H1 (cell line): ENCODE results near the gene NOS1AP. TPM values are rescaled to one million over a fixed set of nuclear protein-coding genes. Genes with fewer than 3 reads are reported as not detected.

ENCODE experiments used
- BRCA1 ChIP-seq: IDR thresholded peaks from 2 replicates; pipeline ENCODE4 v1.6.1; 2012; ENCODE audit warnings: low read depth, low read length, improper control_type of control experiment
- CEBPB ChIP-seq: IDR thresholded peaks from 2 replicates; pipeline ENCODE4 v1.6.1; 2012; ENCODE audit warnings: low read depth, low read length
- CHD1 ChIP-seq: IDR thresholded peaks from 2 replicates; pipeline ENCODE4 v1.6.1; 2012; ENCODE audit warnings: low read depth, low read length, improper control_type of control experiment
- E2F6 ChIP-seq: IDR thresholded peaks from 2 replicates; pipeline ENCODE4 v1.6.1; 2012; ENCODE audit warnings: inconsistent platforms
- HDAC6 ChIP-seq: IDR thresholded peaks from one replicate; pipeline ENCODE4 v1.7.1; 2012; ENCODE audit warnings: low read depth, mild to moderate bottlenecking, inconsistent platforms, low read length, moderate library complexity
- KDM4A ChIP-seq: IDR thresholded peaks from one replicate; pipeline ENCODE4 v1.7.1; 2012; ENCODE audit warnings: low read depth, mild to moderate bottlenecking, moderate library complexity, low read length, inconsistent platforms; ENCODE audit not compliant: severe bottlenecking
- POLR2AphosphoS5 ChIP-seq: IDR thresholded peaks from 2 replicates; pipeline ENCODE4 v1.6.1; 2011; ENCODE audit warnings: low read depth, low read length
- RAD21 ChIP-seq, 2 experiments: IDR thresholded peaks in 1 of 2; conservative IDR thresholded peaks in 1 of 2; 2 replicates each; pipeline ENCODE4 v1.6.1; 2011; ENCODE audit warnings: low read depth in 2 of 2, low read length in 2 of 2, improper control_type of control experiment in 1 of 2, inconsistent platforms in 1 of 2, mild to moderate bottlenecking in 1 of 2, moderate library complexity in 1 of 2
- SIRT6 ChIP-seq: IDR thresholded peaks from one replicate; pipeline ENCODE4 v1.7.1; 2012; ENCODE audit warnings: low read length, inconsistent platforms
- TCF12 ChIP-seq: IDR thresholded peaks from 2 replicates; pipeline ENCODE4 v1.6.1; 2011; ENCODE audit warnings: low read depth, mild to moderate bottlenecking, low read length
- ZNF274 ChIP-seq: IDR thresholded peaks from 2 replicates; pipeline ENCODE4 v1.7.0; 2012; ENCODE audit warnings: low read length, borderline replicate concordance; ENCODE audit errors: extremely low read depth
- polyA plus RNA-seq, 7 experiments: library from polyadenylated mRNA; depleted of rRNA in 3 of 7; stranded (reverse) in 5 of 7; unstranded in 2 of 7; fragments of >200 nt in 5 of 7; fragments of 200-250 nt in 2 of 7; gene quantifications; 1 replicate in 5 of 7; 2 replicates in 1 of 7; 4 replicates in 1 of 7; pipeline versions ENCODE4 v1.2.1 to v1.2.3, GENCODE V29; 2011 to 2013; ENCODE audit warnings: missing spikeins in 2 of 7, mixed read lengths in 2 of 7
- total RNA-seq: library from RNA; stranded (reverse); fragmentation: NEBNext Ultra II Directional; extraction: Animal tissue kit (Norgen Biotek cat#: 25700); gene quantifications from 2 replicates; pipeline ENCODE4 v1.2.1, GENCODE V29; 2021
- TF ChIP-seq, protein P1 (sequence below): fragments of 300-600 bp; sonication (generic); IDR thresholded peaks from 2 replicates; pipeline ENCODE4 v1.7.1; 2012; ENCODE audit warnings: low read length, moderate library complexity, mild to moderate bottlenecking, inconsistent platforms; ENCODE audit not compliant: insufficient replicate concordance

NOS1AP gene
- total and polyA plus RNA-seq, 2 of the 8 experiments (the other 6 are each of a cell fraction or from before 2014, with no cell fraction given): 2.4 to 12.1 TPM

GRCh38 chr1:162327788-162328165 is 258.3 kb downstream of the NOS1AP start (continued):
- TF ChIP-seq, protein P1, sequence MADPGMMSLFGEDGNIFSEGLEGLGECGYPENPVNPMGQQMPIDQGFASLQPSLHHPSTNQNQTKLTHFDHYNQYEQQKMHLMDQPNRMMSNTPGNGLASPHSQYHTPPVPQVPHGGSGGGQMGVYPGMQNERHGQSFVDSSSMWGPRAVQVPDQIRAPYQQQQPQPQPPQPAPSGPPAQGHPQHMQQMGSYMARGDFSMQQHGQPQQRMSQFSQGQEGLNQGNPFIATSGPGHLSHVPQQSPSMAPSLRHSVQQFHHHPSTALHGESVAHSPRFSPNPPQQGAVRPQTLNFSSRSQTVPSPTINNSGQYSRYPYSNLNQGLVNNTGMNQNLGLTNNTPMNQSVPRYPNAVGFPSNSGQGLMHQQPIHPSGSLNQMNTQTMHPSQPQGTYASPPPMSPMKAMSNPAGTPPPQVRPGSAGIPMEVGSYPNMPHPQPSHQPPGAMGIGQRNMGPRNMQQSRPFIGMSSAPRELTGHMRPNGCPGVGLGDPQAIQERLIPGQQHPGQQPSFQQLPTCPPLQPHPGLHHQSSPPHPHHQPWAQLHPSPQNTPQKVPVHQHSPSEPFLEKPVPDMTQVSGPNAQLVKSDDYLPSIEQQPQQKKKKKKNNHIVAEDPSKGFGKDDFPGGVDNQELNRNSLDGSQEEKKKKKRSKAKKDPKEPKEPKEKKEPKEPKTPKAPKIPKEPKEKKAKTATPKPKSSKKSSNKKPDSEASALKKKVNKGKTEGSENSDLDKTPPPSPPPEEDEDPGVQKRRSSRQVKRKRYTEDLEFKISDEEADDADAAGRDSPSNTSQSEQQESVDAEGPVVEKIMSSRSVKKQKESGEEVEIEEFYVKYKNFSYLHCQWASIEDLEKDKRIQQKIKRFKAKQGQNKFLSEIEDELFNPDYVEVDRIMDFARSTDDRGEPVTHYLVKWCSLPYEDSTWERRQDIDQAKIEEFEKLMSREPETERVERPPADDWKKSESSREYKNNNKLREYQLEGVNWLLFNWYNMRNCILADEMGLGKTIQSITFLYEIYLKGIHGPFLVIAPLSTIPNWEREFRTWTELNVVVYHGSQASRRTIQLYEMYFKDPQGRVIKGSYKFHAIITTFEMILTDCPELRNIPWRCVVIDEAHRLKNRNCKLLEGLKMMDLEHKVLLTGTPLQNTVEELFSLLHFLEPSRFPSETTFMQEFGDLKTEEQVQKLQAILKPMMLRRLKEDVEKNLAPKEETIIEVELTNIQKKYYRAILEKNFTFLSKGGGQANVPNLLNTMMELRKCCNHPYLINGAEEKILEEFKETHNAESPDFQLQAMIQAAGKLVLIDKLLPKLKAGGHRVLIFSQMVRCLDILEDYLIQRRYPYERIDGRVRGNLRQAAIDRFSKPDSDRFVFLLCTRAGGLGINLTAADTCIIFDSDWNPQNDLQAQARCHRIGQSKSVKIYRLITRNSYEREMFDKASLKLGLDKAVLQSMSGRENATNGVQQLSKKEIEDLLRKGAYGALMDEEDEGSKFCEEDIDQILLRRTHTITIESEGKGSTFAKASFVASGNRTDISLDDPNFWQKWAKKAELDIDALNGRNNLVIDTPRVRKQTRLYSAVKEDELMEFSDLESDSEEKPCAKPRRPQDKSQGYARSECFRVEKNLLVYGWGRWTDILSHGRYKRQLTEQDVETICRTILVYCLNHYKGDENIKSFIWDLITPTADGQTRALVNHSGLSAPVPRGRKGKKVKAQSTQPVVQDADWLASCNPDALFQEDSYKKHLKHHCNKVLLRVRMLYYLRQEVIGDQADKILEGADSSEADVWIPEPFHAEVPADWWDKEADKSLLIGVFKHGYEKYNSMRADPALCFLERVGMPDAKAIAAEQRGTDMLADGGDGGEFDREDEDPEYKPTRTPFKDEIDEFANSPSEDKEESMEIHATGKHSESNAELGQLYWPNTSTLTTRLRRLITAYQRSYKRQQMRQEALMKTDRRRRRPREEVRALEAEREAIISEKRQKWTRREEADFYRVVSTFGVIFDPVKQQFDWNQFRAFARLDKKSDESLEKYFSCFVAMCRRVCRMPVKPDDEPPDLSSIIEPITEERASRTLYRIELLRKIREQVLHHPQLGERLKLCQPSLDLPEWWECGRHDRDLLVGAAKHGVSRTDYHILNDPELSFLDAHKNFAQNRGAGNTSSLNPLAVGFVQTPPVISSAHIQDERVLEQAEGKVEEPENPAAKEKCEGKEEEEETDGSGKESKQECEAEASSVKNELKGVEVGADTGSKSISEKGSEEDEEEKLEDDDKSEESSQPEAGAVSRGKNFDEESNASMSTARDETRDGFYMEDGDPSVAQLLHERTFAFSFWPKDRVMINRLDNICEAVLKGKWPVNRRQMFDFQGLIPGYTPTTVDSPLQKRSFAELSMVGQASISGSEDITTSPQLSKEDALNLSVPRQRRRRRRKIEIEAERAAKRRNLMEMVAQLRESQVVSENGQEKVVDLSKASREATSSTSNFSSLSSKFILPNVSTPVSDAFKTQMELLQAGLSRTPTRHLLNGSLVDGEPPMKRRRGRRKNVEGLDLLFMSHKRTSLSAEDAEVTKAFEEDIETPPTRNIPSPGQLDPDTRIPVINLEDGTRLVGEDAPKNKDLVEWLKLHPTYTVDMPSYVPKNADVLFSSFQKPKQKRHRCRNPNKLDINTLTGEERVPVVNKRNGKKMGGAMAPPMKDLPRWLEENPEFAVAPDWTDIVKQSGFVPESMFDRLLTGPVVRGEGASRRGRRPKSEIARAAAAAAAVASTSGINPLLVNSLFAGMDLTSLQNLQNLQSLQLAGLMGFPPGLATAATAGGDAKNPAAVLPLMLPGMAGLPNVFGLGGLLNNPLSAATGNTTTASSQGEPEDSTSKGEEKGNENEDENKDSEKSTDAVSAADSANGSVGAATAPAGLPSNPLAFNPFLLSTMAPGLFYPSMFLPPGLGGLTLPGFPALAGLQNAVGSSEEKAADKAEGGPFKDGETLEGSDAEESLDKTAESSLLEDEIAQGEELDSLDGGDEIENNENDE: no peak
- no peak for TF ChIP-seq CEBPB
- no peak for TF ChIP-seq BRCA1
- no peak for TF ChIP-seq CHD1
- no peak for TF ChIP-seq TCF12
- TF ChIP-seq SIRT6: no peak
- no peak for TF ChIP-seq KDM4A
- no peak for TF ChIP-seq E2F6
- TF ChIP-seq POLR2AphosphoS5: no peak
- no peak for TF ChIP-seq RAD21 (IDR thresholded peaks at IDR 0.05 in 1 of 2, conservative IDR thresholded peaks at IDR 0.05 in 1 of 2; ENCODE audit: low read depth in 2 of 2, low read length in 2 of 2)
- TF ChIP-seq ZNF274: no peak
- TF ChIP-seq HDAC6: no peak
